ENCODE measurements around the gene FNDC3B.
"Not testable (repeated sequence)": the region's sequence is repeated elsewhere in the genome, so short reads cannot be mapped to it uniquely, and the experiment has no call there.

Gene FNDC3B

GRCh38 chr3:172357850-172358754, 318.7 kb downstream of the FNDC3B start:
- DNase-seq: no peak

DNA sequence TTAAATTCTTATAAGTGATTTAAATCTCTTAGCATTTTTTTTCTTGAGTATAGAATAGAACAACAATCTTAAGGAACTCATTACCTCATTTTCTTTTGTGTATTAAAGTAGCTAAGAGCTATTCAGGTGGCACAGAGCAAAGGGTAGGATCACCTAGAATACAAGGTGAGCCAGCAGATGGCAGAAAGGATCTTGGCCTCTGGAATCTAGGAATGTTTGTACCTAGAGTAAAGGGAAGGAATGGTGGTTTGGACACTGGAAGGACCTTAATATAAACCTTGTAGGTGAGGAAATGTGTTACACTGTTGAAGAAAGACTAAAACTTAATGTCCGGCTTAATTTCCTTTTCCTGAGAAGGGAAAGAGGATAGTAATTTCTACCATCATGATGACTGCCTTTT, 319.9 kb downstream of the FNDC3B start:
- DNase-seq: no peak

DNA sequence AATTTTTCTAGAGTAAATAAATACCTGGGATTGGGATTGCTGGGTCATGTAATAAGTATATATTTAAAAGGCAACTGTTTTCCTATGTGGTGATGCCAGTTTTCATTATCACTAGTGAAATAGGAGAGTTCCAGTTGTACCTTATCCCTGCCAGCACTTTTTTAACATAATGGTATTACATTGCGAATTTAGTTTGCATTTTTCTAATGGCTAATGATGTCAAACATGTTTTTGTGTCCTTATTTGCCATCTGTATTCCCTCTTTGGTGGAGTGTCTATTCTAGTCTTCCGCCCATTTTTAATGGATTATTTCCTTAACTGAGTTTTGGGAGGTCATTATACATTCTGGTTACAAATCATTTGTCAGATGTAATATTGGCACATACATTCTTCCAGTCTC, 320.6 kb downstream of the FNDC3B start:
- DNase-seq: no peak

GRCh38 chr3:172362583-172362982, 323.2 kb downstream of the FNDC3B start:
- DNase-seq: no peak

GRCh38 chr3:172364374-172365027, 325.1 kb downstream of the FNDC3B start:
- DNase-seq: no peak

- no peak for DNase-seq
These were observed 325.7 kb downstream of the FNDC3B start for GRCh38 chr3:172365028-172365567.

DNA sequence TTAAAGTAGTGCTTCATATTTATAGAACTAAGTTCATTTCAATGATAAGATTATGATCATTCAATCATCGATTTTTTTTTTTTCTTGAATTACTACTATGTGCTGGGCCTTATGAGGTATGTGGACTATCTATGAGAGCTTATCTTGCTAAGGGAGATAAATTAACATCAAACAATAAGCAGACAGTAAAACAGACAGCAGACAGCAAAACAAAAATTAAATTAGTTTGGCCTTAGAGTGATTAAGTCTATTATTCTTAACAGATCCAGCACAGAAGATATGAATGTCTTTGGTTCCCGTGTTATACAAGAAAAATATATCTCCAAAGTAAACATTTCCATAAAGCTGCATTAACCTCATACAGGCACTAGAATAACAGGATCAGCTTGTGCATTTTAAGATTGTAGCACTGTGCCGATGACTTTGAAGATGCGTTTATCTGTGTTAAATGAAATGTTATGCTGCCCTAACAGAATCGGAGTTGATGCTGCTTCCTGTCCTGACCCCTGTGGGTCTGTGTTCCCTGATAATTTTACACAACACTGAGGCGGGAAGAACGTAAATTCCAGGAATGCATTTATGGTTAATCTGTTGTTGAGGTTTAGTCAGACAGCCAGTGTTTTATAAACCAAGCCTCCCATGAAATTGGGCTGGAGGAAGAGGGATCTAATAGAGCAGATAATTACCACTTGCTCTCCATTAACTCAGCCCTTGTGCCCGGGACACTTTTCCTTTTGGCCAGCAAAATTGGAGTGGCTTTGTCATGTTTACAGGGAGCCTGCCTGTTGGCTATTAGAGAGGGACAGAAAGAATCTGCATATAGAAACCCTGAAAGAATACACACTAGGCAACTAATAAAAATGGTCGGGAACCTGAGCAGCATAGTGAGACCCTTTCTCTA, 328.1 kb downstream of the FNDC3B start:
- no peak for DNase-seq

DNA sequence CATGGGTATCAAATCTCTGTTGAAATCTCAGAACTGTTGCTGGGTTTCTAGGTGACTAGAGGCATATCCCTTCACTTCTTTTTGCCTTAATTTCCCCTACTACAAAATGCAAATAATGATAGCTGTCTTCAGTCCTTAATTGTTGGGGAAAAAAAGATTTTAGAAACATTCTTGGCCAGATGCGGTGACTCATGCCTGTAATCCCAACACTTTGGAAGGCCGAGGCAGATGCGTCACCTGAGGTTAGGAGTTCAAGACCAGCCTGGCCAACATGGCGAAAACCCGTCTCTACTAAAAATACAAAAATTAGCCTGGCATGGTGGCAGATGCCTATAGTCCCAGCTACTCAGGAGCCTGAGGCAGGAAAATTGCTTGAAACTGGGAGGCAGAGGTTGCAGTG, 329.2 kb downstream of the FNDC3B start:
- DNase-seq: not testable (repeated sequence)

- no peak for DNase-seq
These were observed 330.3 kb downstream of the FNDC3B start for GRCh38 chr3:172369590-172370259.

GRCh38 chr3:172370419-172370818, 331.0 kb downstream of the FNDC3B start:
- no peak for DNase-seq

GRCh38 chr3:172371544-172371943, 332.2 kb downstream of the FNDC3B start:
- DNase-seq: no peak

DNA sequence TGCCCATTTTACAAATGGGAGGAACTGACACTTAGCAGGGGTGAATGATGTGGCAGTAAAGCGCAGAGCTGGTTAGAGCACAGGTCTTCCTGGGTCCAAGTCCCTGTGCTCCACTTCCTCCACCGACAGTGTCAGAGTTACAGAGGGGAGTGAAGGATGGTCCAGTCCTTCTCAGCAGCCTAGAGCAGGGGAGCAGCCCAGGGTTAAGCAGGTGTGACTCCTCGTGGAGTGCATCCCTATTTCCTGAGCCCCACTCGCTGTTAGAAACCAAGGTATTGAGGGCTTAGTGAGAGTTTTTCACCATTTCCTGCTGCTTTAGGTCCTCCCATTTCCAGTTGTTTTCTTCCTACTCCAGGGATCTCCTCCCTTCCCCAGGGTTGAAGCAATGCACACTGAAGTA, 333.5 kb downstream of the FNDC3B start:
- DNase-seq: no peak

- no peak for DNase-seq
These were observed 334.5 kb downstream of the FNDC3B start for GRCh38 chr3:172373912-172374311.

- no peak for DNase-seq
These were observed 335.9 kb downstream of the FNDC3B start for GRCh38 chr3:172375206-172375850.

GRCh38 chr3:172376402-172376801, 337.0 kb downstream of the FNDC3B start:
- DNase-seq: no peak

DNA sequence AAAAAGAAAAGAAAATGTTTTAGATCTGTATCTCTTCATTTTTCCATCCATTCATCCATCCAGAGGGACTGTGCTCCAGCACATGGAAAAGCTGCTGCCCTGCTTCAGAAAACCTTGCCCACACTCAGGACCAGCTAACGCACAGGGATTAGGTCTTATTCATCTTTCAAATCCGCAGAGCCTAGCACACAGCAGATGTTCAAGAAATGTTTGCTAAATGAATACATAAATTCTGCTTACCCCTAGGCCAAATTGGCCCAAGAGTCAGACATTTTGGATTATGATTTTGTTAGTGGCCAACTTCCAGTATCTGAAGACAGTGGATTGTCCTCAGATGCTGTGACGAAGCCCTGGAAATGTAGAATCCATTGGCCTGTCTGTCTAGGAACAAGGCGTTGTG, 337.5 kb downstream of the FNDC3B start:
- DNase-seq: no peak

- no peak for DNase-seq
These were observed 339.1 kb downstream of the FNDC3B start for GRCh38 chr3:172378439-172378838.

- DNase-seq: no peak
These were observed 340.0 kb downstream of the FNDC3B start for GRCh38 chr3:172379372-172379771.

DNA sequence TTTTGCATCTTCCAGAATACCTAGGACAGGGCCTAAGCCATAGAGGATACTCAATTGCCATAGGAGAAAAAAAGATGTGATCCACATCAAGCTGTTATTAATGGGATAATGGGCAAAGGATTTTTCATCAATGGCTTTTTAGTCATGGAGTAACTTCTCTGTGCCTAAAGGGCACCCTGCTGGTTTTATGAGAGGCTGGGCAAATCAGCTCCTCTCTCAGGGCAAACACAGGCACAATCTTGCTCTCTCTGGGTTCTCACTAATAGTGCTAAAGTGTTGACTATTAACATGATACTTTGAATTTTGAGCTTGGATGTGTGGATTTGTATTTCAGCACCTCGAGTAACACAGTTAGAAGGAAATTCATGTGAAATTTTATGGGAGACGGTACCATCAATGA, 341.3 kb downstream of the FNDC3B start:
- no peak for DNase-seq

- no peak for DNase-seq
These were observed 344.0 kb downstream of the FNDC3B start for GRCh38 chr3:172383306-172383796.

DNA sequence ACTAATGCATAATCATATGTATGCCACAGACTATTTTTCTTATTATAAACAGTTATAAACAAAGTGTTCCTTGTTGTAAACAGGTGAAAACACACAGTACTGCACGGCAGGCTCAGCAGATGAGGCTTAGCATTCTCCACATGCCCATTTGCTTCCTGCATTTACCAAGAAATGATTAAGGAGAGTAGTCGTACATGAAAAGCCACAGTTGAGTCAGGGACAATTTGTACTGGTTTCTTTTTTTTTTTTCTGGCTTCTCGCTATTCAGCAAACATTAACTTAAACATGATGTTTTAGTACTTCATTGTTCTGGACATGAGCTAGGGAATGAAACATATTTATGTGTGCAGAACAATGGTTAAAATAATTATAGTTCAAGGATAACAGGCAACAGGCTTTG, 345.5 kb downstream of the FNDC3B start:
- DNase-seq: no peak

GRCh38 chr3:172387728-172388127, 348.4 kb downstream of the FNDC3B start:
- no peak for DNase-seq

Measured in stimulated activated CD4-positive, alpha-beta T cell treated with anti-CD3 and anti-CD28 coated beads, Interleukin-2, amount 100 ng/mL, for 24 hours (primary cell).